H4 (cell line): ENCODE data around the gene TRPV2. TPM values are rescaled to one million over a fixed set of nuclear protein-coding genes. Genes with fewer than 3 reads are reported as not detected.

Source experiments
- DNase-seq: peaks from one replicate; pipeline ENCODE4 v3.0.0-alpha.2; 2015; ENCODE audit warnings: low spot score
- total RNA-seq: library from RNA; depleted of rRNA; stranded (reverse); fragments of >200 nt; shearing (Covaris generic); gene quantifications from 2 replicates; pipeline ENCODE4 v1.2.3, GENCODE V29; 2014

The TRPV2 gene
- total RNA-seq, 1 experiment from 2014 or later: 5.5 TPM

DNA sequence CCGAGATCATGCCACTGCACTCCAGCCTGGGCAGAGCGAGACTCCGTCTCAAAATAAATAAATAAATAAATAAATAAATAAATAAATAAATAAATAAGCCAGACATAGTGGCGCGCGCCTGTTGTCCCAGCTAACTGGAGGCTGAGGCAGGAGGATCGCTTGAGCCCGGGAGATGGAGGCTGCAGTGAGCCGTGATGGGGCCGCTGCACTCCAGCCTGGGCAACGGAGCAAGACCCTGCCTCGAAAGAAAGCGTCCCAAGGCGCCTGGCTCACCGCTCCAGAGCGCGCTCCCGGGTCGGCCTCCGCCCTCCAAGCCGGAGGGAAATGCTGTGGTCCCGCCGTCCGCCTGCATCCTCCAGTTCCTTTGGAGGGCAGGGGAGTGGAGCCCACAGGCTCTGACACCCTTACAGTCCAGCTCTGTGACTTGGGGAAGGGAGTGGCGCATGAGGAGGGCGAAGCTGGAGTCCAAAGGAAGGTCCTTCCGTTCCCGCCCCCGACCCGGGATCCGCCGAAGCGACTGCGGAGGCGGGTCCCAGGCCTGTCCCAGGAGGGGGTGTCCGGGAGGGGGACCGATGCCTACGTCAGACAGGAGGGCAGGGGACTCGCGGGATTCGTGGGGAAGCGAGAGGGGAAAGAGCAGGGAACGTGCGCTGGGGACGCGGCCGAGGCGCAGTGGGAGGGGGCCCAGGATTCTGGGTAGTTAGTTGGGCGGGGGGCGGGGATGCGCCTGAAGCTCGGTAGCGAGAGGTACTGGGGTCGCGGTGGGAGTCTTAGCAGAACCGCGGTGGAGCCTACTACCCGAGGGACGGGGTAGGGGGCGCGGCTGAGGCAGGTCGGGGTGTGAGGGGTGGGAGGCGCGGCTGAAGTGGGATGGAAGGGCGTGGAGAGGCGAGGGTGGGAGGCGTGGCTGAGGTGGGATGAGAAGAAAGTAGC lies 8.4 kb upstream of the TRPV2 start:
- no peak for DNase-seq

DNA sequence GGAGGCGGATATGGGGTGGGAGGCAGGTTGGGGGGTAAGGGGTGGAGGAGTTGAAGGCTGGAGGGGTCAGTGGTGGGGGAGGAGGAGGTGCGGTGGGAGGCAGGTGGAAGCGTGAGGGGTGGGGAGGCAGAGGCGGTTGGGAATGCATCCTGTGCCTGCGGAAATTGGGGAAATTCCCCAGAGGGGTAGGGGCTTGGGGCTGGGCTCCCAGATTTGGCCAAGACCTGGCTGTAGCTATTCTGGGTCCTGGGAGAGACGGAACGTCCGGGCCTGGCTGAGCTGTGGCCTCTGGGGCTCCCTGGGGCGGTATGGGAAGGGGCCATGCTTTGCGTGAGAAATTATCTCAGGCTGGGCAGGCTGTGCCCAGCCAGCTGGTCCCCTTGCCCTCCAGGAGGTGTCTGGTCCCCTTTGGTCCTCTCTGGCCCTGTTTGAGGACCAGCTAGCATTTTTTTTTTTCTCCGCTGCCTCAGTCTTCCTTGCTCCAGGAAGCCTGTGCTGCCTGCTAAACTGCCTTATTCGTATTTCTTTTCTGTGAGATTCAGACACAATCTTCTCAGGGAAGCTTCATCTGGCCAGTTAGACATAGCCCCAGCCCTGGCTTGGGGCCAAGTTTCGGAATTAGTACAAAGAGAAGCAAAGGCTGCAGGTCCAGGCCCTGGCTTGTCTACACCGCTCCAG lies 7.3 kb upstream of the TRPV2 start:
- DNase-seq: no peak

DNA sequence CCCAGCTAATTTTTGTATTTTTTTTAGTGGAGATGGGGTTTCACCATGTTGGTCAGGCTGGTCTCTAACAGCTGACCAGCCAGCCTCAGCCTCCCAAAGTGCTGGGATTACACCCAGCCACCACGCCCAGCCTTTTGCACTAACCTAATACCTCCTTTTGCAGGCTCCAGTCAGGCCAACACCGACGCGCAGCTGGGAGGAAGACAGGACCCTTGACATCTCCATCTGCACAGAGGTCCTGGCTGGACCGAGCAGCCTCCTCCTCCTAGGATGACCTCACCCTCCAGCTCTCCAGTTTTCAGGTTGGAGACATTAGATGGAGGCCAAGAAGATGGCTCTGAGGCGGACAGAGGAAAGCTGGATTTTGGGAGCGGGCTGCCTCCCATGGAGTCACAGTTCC lies 2.0 kb downstream of the TRPV2 start:
- no peak for DNase-seq

DNA sequence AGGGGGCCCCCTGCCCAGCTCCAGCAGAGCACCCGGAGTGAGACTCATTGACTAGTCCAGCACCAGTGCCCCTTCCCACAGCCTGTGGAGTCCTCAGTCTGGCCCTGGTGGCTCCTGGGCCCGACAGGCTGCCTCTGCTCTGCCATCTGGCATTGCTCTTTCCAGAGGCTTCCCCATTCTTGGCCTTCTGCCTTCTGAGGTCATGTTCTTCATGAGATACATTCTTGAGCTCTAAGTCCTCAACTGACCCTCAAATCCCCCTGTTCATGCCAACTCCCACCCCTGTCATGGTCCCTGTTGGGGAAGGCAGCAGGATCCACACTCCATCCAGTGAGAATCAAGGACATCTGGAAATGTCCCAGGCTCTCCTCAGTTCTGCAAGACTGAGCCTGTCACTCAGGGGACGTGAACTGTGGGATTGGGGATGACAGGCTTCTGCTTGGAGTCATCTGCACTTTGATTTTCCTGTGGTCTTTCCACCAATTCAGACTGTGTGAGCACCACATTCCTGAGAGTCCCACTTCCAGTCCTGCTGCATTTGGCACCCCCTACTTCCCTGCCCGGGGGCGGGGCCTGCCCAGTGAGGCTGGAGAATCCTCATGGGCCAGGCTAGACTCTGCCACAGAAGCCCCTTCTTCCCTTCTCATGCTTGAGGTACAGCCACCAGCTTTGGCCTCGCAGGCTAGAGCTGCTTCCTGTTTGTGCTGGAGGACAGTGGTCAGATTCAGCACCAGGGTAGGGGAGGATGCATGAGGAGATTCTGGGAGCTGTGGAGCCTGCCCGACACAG lies 2.7 kb downstream of the TRPV2 start:
- DNase-seq: peak; percentile 56

DNA sequence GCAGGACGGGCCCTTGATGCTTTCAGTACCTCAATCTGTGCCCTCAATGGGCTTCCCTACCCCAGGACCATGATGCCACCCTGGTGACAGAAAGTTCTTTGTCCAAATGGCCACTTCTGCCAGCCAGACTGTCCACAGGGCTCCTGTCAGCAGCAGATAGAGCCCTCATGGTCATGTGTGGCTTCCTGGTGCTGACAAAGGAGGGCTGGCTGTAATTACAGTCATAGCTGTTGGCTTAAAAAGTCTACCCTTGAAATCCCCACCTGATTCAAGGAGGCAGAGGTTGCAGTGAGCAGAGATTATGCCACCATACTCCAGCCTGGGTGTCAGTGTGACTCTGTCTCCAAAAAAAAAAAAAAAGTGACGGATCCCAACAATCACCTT lies 3.3 kb downstream of the TRPV2 start:
- no peak for DNase-seq

DNA sequence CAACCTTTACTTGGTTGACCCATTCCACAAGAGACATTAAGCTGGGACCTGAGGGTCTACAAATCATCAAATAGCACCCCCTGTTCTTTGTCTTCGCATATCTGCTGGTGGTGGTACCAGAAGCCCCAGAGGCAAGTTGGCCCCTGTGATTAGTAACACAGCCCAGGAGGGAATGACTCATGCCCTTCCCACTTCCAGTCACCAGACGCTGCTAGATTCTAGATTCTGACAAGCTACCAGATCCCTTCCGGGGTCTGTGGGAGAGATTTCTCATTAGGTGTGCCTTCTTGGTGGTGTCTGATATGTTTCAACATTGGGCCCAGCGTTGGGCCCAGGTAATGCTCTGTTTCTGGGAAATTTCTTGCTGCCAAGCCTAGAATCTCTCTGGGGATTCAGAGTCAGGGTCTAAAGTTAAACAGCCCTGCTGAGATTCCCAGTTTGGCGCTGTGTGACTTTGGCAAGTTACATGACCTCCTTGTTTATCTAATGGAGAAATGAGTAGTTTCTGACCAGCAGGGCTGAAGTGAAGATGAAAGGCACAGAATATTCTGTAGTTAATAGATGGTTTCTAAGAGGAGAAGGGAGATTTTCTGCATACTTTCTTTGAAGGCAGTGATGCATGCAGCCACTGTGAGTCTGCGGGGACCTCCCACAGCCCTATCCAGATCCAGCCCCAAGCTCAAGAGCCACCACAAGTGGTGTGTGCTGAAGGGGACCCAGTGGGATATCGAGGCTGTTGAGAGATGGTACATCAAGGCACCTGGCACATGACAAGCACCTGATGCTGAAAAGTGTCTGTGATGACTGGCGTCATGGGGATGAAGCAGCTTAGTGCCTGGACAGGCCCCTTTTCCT lies 3.9 kb downstream of the TRPV2 start:
- DNase-seq: peak; percentile 90

DNA sequence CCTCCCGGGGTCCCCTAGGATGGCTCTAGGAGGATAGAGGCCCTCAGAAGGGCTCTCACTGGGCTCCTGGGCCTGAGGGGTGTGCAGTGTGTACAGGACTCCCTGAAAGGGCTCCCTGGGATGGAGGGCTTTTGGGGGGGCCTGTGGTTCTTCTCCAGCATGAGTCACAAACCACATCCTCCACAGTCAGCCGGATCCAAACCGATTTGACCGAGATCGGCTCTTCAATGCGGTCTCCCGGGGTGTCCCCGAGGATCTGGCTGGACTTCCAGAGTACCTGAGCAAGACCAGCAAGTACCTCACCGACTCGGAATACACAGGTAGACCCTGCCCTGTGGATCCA lies 4.5 kb downstream of the TRPV2 start:
- peak; percentile 80 for DNase-seq

DNA sequence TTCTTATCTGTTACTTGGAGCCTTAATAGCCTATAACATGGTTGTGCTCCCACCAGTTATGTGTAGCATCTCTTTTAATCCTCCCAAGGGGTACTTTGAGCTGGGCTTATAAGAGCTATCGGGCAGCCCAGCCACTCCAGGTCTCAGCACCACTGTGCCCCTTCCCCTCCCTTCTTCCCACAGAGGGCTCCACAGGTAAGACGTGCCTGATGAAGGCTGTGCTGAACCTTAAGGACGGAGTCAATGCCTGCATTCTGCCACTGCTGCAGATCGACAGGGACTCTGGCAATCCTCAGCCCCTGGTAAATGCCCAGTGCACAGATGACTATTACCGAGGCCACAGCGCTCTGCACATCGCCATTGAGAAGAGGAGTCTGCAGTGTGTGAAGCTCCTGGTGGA lies 7.0 kb downstream of the TRPV2 start:
- no peak for DNase-seq

DNA sequence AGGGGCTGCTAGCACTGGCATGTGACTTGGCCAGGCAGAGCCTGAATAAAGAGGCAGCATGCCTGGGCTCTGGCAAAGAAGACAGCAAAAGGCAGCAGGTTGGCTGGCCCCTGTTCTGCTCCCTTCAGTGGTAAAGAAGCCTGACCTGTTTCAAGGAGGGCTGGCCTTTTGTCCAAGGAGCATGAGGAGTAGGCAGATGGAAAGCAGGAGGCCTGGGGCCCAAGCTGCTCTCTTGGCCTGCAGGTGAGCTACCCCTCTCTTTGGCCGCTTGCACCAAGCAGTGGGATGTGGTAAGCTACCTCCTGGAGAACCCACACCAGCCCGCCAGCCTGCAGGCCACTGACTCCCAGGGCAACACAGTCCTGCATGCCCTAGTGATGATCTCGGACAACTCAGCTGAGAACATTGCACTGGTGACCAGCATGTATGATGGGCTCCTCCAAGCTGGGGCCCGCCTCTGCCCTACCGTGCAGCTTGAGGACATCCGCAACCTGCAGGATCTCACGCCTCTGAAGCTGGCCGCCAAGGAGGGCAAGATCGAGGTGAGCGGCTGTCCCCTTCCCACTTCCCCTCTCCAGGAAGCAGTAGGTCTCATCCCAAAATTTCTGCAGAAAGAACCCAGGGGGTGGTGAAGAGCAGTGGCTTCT lies 8.0 kb downstream of the TRPV2 start:
- DNase-seq: no peak

DNA sequence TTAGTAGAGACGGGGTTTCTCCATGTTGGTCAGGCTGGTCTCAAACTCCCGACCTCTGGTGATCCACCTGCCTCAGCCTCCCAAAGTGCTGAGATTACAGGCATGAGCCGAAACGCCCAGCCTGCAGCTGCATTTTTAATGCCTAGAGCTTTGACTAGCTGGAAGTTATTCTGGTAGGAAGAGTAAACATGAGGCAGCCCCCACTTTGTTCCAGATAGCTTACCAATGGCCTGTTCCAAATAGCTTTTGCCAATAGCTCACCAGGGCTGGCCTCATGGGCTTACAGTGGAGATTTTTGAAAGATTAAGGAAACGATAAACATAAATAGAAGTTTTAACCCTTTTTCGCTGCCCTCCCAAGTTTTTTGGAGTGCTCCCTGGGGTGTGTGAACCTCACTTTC lies 9.8 kb downstream of the TRPV2 start:
- DNase-seq: no peak

DNA sequence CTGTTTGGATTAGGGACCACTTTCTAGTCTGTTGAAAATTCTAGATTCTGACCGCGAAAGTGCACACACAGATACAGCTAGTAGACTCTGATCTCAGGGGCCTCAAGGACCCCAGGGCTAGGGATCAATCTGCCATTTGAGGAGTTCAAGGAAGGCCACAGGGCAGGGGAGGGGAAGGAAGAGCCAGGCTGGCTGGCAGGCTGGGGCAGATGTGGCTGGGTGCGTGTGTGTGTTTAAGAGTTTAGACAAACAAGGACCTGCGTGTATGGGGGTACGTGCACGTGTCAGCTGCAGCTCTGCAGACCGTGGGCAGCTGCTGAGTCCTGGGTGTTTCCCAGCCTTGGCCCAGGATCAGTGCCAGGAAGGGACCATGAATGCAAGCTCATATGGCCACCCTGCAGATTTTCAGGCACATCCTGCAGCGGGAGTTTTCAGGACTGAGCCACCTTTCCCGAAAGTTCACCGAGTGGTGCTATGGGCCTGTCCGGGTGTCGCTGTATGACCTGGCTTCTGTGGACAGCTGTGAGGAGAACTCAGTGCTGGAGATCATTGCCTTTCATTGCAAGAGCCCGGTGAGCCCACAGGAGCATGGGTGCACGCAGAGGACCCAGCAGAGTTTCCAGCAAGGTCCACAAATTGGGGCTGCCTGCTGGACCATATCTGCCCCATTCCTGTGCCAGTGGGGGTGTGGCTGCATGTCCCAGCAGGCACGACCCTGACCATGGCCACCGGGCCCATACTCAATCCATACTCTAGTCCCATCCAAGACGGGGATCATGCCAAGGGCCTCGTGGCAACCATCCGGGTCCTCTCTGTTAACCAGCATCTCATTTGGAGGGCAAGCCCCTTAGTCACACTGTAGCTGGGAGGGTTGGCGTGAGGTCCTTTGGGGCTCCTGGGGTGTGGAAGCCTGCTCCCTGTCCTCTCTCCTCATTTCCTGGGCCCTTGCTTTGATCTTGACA lies 10.6 kb downstream of the TRPV2 start:
- no peak for DNase-seq

DNA sequence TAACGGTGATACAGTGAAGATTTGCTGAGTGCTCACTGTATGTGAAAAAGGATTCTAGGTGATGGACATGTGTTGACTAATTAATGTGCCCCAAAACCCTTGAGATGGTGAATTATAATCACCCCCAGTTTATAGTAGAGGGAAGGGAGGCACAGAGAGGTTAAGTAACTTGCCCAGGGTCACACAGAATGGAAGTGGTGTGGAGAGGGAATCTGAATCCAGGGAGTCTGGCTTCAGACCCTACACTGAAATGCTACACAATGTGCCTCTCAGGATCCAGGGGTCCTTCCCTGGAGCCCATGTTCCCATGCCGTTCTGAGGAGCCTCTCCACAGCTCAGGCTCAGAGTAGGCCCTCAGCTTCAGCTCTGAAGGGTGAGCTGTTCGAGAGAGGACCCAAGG lies 11.6 kb downstream of the TRPV2 start:
- no peak for DNase-seq

DNA sequence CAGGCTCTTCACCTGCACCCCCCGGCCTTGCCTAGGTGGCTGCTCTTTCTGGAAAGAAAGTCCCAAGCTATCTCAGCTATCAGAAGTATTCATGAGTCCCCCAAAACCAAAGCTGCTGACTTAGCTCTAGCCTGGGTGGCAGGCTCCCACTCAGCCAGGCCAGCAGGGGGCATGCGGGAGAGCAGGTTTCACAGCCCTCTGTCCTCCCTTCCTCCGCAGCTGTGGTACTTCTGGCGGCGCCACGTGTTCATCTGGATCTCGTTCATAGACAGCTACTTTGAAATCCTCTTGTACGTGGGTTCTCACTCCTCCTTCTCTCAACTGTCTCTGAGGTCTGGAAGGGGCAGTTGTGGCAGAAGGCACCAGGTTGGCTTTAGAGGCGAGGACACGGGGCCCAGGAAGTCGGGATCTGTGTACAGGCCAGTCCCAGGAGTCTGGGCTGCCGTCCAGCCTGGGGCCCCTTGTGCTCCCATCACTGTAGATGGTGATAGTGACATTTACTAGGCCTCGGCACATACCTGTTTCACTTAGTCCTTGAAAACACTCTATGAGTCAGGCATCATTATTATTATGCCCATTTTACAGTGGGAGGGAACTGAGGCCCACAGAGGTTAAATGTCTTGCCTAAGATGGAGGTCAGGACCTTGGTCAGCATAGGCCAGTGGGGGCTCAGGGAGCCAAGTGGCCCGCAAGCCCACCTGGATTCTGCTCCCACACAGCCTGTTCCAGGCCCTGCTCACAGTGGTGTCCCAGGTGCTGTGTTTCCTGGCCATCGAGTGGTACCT lies 12.9 kb downstream of the TRPV2 start:
- peak; percentile 71 for DNase-seq

DNA sequence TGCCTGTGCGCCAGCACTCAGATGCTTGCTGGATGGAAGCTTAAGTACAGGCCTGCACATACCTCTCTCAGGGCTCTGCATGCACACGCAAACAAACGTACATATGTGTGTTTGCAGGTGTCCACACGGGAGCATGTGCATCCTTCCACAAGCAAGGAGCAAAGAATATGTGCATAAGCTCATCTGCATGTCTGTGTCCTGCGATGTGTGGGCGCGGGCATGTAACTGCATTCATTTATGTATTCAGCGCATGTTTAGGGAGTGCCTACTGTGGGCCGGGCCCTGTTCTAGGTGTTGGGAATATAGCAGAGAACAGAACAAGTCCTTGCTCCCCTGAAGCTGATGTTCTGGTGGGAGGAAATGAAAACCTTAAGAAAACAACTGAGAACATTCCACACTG lies 13.7 kb downstream of the TRPV2 start:
- DNase-seq: no peak

DNA sequence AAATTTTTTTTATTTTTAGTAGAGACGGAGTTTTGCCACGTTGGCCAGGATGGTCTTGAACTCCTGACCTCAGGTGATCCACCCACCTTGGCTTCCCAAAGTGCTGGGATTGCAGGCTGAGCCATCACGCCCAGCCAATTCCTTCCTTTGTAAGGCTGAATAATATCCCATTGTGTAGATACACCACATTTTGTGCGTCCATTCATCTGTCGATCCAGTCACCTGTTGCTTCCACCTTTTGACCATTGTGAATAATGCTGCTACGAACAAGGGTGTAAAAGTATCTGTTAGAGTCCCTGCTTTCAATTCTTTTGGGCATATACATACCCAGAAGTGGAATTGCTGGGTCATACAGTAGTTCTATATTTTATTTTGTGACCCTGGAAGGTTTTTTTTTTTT lies 15.3 kb downstream of the TRPV2 start:
- DNase-seq: no peak

DNA sequence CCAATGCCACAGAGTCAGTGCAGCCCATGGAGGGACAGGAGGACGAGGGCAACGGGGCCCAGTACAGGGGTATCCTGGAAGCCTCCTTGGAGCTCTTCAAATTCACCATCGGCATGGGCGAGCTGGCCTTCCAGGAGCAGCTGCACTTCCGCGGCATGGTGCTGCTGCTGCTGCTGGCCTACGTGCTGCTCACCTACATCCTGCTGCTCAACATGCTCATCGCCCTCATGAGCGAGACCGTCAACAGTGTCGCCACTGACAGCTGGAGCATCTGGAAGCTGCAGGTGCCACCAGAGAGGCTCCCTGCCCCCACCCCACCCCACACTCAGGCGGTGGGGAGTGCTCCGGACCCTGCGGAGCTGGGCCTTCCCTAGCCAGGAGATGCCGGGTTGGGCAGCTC lies 16.6 kb downstream of the TRPV2 start:
- no peak for DNase-seq

DNA sequence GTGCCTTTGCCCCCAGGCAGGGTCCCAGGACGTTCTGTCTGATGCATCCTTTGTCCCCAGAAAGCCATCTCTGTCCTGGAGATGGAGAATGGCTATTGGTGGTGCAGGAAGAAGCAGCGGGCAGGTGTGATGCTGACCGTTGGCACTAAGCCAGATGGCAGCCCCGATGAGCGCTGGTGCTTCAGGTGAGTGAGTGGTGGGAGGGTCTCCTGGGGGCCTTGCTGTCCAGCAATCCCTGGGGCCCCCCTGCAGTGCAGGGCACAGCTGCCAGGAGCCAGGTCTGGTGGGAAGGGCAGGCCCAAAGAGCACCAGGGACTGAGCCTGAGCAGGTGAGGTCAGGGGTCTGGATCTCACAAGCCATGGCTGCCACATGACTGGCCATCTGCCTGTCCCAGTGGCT lies 18.1 kb downstream of the TRPV2 start:
- no peak for DNase-seq

DNA sequence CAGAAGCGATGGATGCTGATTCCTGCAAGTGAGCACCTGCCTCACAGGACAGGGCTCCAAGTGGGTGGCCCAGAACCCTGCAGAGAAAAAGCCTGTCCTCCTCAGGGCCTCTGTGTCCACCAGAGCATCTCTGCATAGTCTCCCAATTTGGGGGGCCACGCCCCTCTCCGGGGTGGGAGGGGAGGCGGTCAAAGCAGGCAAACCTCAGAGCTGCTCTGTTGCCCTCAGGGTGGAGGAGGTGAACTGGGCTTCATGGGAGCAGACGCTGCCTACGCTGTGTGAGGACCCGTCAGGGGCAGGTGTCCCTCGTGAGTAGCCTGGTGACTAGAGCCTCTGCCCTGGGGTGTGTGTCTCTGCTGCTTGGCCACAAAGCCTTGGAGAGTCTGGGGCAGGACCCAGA lies 19.3 kb downstream of the TRPV2 start:
- DNase-seq: no peak
